ENCODE results near the gene BICRA.
"Not testable (repeated sequence)": the region's sequence is repeated elsewhere in the genome, so short reads cannot be mapped to it uniquely, and the experiment has no call there.

BICRA gene

DNA sequence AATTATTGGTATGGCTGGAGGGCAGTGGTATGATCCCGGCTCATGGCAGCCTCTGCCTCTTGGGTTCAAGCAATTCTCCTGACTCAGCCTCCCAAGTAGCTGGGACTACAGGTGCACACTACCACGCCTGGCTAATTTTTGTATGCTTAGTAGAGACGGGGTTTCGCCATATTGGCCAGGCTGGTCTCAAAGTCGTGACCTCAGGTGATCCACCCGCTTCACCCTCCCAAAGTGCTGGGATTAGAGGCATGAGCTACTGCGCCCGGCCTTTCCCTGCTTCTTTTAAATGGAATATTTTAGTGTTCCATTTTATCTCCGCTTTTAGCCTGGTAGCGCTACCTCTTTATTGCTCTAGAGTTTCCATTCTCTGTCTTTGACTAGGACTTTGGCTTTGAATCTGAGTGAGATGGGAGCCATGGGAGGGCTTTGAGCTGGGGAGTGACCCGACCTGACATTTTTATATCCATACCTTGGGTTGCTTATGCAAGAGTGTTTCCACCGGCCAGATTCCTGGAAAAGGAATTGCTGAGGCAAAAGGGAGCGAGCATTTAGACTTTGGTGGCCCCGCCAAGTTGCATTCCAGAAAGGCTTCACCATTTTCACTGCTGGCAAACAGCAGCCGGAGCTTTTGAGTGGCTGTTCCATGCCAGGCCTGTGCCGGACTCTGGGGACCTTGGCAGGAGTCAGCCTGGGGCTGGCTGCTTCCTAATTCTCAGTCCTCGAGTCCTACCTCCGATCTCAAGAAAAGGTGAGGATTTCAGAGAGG is 22.9 kb downstream of the BICRA start:
- DNase-seq: no peak

DNA sequence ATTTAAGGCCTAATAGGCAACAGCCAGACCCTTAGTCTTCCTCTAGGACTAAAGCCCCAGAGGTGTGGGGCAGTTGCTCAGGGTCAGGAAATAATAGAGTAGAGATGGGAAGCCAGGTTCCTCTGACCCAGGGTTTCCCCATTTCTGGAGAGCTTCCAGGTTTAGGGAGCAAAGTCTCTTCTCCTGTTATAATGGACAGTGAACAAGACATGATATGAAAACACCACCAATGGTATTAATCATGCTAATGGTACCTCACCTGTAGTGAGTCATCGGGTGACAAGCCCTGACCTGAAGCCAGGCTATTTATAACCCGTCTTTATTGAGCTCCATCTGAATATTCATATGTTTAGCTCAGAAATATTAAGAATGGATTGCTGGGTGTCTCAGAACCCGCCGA is 24.6 kb downstream of the BICRA start:
- no peak for DNase-seq

DNA sequence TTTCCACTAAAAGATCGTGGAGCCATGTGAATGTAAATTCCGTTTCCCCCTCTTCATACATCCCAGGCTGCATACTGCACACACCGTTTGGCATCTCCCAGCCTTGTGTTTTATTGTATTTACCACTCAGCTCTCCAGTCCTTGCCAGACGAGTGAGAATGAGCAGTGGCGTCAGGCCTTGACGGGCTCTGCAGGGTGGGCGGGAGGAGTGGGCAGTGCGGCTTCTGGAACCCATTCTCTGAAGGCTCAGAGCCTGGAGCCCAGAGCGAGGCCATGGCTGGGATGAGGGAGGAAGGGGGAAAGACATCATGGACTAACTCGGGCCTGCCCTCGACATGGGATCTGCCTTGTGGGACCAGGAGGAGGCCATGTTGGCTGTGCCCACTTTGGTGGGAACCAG is 25.1 kb downstream of the BICRA start:
- no peak for DNase-seq

DNA sequence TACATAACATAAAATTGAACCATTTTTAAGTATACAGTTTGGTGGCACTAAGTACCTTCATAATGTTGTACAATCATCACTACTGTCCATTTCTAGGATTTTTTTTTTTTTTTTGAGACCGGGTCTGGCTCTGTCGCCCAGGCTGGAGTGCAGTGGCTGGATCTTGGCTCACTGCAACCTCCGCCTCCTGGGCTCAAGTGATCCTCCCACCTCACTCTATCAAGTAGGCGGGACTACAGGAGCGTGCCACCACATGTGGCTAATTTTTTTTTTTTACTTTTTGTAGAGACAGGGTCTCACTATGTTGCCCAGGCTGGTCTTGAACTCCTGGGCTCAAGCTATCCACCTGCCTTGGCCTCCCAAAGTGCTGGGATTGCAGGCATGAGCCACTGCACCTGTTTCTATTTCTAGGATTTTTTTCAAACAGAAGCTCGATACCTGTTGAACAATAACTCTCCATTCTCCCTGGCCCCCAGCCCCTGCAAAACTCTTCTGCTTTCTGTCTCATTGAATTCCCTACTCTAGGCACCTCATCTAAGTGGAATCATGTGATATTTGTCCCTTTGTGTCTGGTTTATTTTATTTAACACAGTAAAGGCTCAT is 26.3 kb downstream of the BICRA start:
- DNase-seq: not testable (repeated sequence)

DNA sequence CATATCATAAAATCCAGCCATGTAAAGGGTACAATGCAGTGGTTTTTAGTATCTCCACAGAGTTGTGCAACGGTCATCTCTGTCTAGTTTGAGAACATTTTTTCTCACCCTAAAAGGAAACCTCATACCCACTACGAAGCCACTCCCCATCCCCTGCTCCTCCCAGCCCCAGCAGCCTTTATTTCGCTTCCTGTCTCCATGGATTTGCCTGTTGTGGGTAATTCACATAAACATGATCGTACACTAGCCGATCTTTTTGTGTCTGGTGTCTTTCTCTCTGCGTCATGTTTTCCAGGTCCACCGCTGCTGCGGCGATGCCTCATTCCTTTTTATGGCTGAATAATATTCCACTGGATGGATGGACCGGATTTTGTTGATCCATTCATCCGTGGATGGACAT is 28.6 kb downstream of the BICRA start:
- DNase-seq: no peak

DNA sequence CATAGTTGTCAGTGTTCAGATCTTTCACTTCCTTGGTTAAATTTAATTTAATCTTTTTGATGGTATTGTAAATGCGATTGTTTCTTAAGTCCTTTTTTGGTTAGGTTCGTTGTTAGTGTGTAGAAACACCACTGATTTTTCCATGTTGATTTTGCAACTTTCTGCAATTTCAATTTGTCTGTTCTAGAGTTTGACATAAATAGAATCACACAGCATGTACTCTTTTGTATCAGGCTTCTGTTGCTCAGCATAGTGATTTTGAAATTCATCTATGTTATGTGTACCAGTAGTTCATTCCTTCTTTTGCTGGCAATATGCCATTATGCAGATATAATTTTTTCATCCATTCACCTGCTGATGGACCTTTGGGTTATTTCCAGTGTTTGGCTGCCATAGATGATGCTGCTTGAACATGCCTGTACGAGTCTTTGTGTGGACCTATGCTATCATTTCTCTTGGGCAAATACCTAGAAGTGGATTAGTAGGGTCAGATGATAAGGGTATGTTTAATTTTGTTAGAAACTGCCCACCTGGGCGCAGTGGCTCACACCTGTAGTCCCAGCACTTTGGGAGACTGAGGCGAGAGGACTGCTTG is 33.1 kb downstream of the BICRA start:
- no peak for DNase-seq

DNA sequence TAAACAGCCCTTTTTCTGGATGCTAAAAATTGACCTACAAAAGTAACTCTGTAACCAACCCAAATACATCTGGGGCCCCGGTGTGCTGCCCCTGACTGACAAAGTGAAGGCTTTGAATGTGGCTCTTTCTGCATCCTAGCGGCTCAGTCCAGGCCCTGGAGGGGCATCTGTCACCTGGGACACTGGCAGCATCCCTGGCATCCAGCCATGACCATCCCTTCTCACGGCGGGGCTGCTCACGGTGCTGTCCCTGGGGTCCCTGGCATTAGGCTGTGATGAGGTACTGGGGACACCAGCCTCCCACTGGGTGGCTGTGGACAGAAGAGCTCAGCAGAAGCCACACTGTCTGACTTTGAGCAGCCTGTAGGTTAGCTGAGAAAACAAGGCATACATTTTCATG is 34.3 kb downstream of the BICRA start:
- DNase-seq: no peak

DNA sequence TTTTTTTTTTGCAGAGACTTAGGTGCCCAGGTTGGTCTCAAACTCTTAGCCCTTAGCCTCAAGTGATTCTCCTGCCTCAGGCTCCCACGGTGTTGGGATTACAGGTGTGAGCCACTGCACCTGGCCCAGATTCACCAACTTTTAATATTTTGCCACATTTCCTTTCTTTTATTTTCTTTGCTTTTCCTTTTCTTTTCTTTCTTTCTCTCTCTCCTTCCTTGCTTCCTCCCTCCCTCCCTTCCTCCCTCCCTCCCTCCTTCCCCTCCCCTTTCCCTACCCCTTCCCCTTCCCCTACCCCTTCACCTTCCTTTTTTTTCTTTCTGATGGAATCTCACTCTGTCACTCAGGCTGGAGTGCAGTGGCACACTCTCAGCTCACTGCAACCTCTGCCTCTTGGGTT is 35.3 kb downstream of the BICRA start:
- DNase-seq: no peak

DNA sequence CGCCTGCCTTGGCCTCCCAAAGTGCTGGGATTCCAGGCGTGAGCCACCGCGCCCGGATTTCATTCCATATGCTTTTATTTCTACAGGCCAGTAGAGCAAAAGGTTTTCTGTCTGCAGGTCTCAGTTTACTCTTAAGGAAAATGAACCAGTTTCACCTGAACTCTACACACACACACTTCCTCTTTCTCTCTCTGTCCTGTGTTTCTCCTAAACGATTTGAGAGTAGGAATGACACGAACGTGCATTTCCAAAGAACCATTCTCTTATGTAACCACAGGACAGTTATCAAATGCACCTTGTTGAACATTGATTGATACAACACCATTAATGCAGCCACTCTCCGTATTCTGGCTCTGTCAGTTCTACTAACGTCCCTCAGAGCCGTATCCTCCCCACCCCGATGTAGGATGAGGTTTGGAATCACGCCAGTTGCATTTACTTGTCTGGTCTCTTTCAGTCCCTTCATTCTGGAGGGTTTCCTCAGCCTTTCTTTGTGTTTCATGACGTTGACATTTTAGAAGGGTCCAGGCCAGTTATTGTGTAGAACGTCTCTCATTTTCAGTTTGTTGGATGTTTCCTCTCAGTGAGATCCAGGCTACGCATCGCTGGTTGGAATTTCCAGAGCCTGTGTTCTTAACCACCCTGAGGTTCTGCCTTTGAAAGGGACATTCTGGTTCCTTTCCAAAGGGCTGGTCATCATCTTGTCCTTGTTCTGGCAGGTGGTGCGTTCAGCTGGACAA is 36.0 kb downstream of the BICRA start:
- no peak for DNase-seq

DNA sequence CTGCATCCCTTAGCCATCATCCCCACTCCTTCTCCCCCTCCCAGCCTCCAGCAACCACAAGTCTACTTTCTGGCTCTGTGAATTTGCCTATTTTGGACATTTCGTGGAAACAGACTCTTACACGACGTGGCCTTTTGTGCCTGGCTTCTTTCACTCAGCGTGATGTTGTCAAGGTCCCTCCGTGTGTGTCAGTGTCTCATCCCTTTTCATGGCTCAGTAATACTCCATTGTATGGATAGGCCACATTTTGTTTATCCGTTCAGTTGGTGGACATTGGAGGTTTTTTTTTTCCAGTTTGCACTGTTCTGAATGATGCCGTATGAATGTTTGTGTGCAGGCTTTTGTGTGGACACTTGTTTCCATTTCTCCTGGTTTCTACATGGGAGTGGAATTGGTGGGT is 38.0 kb downstream of the BICRA start:
- no peak for DNase-seq

DNA sequence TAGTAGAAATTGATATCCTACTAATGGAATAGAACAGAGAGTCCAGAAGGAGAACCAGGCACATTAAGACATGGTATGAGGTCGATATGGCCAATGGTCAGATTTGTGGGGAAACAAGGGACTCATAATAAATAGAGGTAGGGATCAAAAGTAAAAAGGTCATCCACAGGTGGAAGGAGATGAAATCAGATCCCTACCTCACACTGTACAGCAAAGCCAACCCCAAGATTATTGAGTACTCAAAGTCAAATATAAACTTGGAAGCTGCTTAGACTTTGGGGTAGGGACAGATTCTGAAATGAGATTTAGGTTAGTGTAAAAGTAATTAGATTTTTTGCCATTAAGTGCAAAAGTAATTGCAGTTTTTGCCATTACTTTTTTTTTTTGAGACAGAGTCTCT is 40.7 kb downstream of the BICRA start:
- DNase-seq: no peak

DNA sequence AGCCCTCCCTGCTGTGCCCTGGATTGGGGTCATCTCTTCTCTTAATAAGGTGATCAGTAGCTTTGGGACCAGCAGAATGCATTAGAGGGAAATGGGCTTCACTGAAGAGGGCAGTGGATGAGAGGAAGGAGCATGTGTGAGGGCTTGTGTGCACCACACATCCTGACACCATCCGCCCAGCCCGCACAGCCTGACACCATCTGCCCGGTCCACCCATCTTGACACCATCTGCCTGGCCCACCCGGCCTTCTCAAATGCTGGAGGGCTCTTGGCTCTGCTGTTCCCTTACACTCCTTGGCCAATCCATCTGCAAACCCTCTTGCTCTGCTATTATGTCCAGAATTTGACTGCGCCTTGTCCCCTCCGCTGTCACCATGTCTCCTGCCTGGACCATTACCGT is 41.8 kb downstream of the BICRA start:
- DNase-seq: no peak

DNA sequence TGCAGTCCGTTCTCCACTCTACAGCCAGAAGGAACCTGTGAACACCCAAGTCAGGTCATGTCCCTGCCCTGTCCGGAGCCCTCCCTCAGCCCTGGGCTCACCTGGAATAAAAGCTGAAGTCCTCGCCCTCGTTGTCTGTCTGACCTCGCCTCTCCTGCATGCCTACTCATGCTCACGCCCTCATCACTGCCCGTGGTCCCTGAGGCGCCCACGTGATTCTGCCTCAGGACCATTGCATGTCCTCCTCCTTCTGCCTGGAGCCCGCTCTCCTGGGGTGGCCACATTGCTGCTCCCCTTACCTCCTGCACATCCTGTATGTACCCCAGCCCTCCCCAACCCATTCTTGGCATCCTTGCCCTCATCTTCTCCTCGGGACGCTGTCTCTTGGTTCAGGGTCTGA is 42.2 kb downstream of the BICRA start:
- no peak for DNase-seq

DNA sequence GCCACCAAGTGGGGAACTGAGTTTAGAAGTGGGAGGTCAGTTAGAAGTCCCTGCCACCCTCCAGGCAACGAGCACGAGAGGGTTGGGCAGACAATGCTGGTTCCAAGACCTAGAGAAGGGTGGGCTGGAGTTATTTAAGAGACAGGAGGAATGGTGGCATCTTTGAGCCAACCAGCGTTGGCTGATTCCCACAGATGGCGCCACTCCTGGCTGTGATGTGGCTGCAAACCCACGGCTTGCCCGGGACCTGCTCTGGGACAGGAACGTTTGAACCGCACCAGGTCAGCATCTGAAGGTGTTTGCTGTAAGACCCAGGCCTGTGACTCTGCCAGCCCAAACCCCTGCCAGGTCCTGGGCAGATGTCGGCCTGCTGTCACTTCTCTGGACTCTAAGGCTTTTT is 42.8 kb downstream of the BICRA start:
- DNase-seq: no peak

DNA sequence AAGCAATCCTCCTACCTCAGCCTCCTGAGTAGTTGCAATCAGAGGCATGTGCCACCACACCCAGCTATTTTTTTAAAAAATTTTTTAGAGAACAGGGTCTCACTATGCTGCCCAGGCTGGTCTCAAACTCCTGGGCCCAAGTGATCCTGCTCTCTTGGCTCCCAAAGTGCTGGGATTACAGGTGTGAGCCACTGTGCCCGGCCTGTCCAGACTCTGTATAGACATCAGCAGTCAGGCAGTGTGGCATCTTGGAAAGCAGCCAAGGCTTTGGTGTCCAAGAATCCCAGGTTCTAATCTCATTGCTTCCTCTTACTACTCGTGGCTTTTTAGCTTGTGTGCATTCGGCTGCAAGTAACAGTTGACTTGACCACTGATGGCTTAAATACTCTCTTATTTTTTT is 43.4 kb downstream of the BICRA start:
- peak; percentile 9 for DNase-seq

DNA sequence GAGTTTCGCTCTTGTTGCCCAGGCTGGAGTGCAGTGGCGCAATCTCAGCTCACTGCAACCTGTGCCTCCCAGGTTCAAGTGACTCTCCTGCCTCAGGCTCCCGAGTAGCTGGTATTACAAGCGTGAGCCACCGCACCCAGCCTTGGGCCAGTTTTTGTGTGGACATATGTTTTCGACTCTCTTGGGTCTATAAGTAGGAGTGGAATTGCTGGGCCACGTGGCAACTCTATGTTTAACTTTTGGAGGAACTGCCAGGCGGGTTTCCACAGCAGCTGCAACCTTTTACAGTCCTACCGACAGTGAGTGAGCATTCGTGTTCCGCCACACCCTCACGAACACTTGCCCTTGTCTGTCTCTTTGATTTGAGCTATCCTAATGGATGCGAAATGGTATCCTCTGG is 44.9 kb downstream of the BICRA start:
- DNase-seq: no peak

DNA sequence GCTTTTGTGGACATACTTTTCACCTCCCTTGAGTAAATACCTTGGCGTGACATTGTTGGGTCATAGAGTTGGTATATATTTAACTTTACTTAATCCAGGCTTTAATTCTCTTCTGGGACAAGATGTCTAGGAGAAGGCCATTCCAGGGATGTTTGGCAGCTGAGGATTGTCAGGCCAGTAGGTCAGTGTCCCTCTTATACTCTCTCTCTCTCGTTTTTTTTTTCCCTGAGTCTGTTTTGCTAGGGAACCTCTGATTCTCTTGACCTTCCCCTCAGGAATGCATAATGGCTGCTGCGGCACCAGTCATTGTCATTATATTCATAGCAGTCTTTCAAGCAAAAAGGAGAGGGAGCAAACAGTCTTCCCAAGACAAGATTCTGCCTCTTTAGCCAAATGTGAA is 48.8 kb downstream of the BICRA start:
- no peak for DNase-seq

DNA sequence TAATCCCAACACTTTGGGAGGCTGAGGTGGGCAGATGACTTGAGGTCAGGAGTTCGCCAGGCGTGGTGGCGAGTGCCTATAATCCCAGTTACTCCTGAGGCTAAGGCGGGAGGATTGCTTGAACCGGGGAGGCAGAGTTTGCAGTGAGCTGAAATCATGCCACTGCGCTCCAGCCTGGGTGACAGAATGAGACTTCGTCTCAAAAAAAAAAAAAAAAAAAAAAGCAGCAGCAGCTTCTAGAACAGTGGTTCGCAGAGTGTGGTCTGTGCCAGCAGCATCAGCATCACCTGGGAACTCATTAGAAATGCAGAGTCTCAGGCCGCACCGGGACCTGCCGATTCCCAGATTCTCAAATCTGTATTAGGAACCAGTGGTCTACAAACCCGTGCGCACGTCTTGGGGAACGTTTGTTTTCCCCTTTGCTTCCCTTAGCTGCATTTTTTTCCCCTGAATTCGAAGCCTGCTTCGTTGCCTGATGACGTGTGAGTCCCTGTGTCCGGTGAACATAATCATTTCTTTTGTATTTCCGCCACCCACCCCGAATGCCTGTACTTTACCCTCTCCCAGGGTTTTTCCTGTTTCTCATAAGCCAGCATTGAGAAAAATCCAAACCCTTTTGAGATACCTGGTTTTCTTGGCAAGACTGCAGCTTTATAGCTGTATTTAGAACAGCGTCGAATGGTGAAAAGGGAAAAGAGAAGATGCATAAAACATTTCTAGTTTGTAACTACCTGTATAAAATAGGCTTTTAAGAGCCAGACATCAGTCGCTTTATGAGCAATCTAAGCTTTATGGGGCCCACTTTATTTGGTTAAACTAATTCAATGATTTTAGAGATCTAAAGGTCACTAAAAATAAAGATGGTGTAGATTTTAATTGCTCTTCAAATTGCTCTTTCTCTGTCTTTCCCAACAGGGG is 49.8 kb downstream of the BICRA start:
- DNase-seq: no peak

DNA sequence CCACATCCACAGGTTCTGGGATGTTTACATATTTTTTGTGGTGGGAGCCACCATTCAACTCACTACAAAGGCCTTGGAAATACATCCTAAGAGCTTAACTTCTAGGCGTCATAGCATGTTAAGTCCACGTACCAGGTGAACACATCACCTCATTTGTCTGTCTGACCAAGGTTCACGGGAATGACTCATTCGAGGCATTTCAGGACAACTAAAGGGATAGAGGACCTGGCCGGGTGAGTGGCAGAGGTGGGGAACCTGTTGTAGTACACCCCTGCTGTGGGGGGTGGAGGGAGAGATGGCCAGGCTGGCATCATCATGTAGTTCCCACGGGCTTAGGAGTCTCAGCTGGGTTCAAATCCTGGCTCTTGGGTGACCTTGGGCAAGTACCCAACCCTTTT is 51.5 kb downstream of the BICRA start:
- no peak for DNase-seq

DNA sequence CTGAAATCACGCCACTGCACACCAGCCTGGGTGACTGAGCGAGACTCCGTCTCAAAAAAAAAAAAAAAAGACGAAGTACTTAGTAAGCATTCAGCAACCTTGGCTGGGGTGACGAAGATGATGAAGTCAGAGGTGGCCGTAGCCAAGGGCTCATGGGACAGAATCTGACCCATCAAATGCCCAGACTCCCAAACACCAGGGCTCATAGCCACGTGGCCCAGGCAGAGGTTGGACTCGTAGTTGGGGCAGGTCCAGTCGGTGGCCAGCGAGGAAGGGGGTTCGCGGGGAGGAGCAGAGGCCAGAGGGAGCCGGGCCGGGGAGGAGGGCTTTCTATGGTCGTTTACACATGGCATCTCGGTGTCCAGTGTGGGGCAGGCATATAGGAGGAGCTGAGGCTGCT is 52.2 kb downstream of the BICRA start:
- DNase-seq: no peak

DNA sequence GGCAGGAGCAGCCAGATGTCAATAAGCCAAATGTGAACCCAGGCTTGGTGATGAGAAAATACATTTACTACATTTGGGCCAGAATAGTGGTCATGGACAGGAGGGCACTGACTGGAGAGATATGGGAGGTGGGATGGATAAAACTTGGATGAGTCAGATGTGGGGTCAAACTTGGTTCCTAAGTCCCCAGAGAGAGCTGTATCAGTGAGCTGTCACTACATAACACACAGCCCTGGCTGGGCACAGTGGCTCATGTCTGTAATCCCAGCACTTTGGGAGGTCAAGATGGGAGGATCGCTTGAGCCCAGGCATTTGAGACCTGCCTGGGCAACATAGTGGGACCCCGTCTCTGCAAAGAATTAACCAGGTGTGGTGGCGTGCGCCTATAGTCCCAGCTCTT is 52.7 kb downstream of the BICRA start:
- no peak for DNase-seq

DNA sequence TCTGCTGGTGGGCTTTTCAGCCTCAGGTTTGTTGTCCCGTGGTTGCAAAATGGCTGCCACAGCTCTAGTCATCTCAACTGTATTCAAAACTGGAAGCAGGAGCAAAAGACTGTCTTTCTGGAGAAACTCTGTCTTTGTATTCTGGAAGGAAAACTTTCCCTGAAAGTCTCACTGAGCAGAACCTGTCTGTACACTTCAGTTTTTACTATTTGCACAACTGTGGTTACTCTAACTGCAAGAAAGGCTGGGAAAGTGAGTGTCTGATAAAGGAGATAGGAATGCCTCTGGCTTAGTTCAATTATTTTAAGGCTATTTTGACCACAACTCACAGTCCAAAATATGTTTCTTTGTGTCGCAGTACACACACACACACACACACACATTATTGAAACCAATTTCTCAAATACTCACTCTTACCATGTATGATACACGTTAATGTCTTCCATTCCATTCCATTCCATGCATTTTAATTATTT is 54.5 kb downstream of the BICRA start:
- DNase-seq: no peak

All from RPMI8226 (cell line).